Chondrocyte (in vitro differentiated cells): ENCODE results near the gene PRKD1. TPM values are rescaled to one million over a fixed set of nuclear protein-coding genes. Genes with fewer than 3 reads are reported as not detected.
A peak's percentile ranks its signal among the peaks of the same experiment; 100 is the strongest.

Experiments
- DNase-seq: peaks from one replicate; pipeline ENCODE4 v3.0.0; 2021; ENCODE audit warnings: mixed read lengths, low spot score
- H3K27ac Mint-ChIP-seq: one replicate; pipeline ENCODE4 v1.8.0; 2021; ENCODE audit warnings: mild to moderate bottlenecking, moderate library complexity, mixed read lengths; ENCODE audit not compliant: unreplicated experiment
- H3K27me3 Mint-ChIP-seq: 2 replicates; pipeline ENCODE4 v1.8.0; 2021; ENCODE audit warnings: low read depth, mixed read lengths
- H3K36me3 Mint-ChIP-seq: 2 replicates; pipeline ENCODE4 v1.8.0; 2021; ENCODE audit warnings: low read depth, mixed read lengths
- H3K4me1 Mint-ChIP-seq: 2 replicates; pipeline ENCODE4 v1.8.0; 2021; ENCODE audit warnings: low read depth, mild to moderate bottlenecking, mixed read lengths
- H3K4me3 Mint-ChIP-seq: one replicate; pipeline ENCODE4 v1.8.0; 2021; ENCODE audit warnings: mild to moderate bottlenecking, moderate library complexity, mixed read lengths; ENCODE audit not compliant: unreplicated experiment
- H3K9me3 Mint-ChIP-seq: 2 replicates; pipeline ENCODE4 v1.8.0; 2021; ENCODE audit warnings: low read depth, mixed read lengths
- CTCF ChIP-seq: fragments of 200-600 bp; sonication (generic); IDR thresholded peaks from 2 replicates; pipeline ENCODE4 v1.5.0; 2021; ENCODE audit warnings: antibody characterized with exemption, mild to moderate bottlenecking, moderate library complexity
- total RNA-seq: library from RNA; stranded (reverse); gene quantifications from 3 replicates; pipeline ENCODE4 v1.2.1, GENCODE V29; 2021

Gene PRKD1
- total RNA-seq, 1 donor from 2014 or later: 11.1 TPM

DNA sequence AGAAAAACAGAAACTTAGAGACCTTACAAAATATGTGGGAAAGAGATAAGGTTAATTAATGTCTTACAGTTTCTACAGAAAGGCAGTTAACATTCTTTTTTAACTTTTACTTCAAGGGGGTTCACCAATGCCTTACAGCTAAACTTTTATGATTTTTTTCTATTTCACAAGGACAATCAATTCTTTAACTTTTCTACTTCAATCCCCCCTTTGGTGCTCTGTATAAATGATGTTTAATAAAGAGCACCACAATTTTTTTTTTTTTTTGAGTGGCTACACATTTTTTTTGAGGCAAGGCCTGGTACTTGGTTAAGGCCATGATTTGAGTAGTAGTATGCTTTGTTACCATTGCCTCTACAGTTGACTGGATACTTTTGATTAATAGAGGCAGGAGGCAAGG, 279.6 kb downstream of the PRKD1 start:
- TF ChIP-seq CTCF: no peak
- Mint-ChIP-seq H3K9me3 (peaks cover 37% of the 10 kb centered on the region), H3K27me3 (no peaks in the 10 kb centered on the region), H3K4me1 (peaks cover 34% of the 10 kb centered on the region), H3K27ac (no peak overlapping the region), H3K4me3 (no peak overlapping the region), H3K36me3 (peaks cover 26% of the 10 kb centered on the region)
- DNase-seq: no peak

DNA sequence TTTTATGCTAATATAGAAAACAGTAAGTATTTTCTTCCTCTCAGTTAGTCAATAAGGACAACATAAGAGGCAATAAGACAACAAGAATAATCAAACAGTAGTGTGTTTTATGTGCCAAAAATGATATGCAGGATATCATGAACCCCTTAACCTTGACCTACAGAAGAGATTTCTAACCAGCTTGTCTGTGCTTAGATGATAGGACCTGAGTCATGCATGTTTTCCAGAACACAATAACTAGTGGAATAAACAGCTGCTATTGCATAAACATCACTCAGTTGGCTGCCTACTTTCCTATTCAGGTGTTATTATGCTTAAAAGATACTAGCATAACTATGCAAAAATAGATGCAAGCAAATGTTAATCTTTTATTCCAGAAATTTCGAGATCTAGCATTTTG, 282.5 kb downstream of the PRKD1 start:
- H3K4me1 Mint-ChIP-seq: peaks cover 14% of the 10 kb centered on the region
- H3K9me3 Mint-ChIP-seq: peaks cover 35% of the 10 kb centered on the region
- DNase-seq: no peak
- H3K36me3 Mint-ChIP-seq: peaks cover 25% of the 10 kb centered on the region
- no peak for TF ChIP-seq CTCF
- H3K4me3 Mint-ChIP-seq: no peak overlapping the region
- H3K27ac Mint-ChIP-seq: no peak overlapping the region
- no peaks in the 10 kb centered on the region for H3K27me3 Mint-ChIP-seq

- H3K27ac Mint-ChIP-seq: no peak overlapping the region
- no peak for DNase-seq
- H3K4me1 Mint-ChIP-seq: peaks cover 14% of the 10 kb centered on the region
Measured at GRCh38 chr14:29643433-29644211, 284.0 kb downstream of the PRKD1 start.

DNA sequence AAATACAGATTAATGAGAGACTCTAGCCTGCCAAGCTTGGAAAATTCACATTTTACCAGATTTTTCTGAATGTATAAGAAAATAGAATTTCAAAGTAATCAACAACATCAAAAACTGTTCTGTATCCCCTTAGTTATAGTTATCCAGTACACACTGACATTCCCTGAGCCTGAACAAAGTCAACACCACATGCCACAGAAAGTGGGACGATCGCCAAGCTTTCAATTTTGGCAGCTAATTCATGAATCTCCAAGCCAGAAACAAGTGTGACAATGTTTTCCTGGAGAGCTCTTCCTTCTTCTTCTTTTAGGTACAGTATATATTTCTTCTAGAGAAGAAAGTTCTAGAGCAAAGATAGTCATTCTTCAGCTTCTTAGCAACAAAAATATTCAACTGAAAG, 290.2 kb downstream of the PRKD1 start:
- H3K4me3 Mint-ChIP-seq: no peak overlapping the region

More at GRCh38 chr14:29643433-29644211, 284.0 kb downstream of the PRKD1 start:
- H3K9me3 Mint-ChIP-seq: peaks cover 25% of the 10 kb centered on the region
- H3K27me3 Mint-ChIP-seq: no peaks in the 10 kb centered on the region
- H3K4me3 Mint-ChIP-seq: no peak overlapping the region
- H3K36me3 Mint-ChIP-seq: peaks cover 14% of the 10 kb centered on the region
- no peak for TF ChIP-seq CTCF

DNA sequence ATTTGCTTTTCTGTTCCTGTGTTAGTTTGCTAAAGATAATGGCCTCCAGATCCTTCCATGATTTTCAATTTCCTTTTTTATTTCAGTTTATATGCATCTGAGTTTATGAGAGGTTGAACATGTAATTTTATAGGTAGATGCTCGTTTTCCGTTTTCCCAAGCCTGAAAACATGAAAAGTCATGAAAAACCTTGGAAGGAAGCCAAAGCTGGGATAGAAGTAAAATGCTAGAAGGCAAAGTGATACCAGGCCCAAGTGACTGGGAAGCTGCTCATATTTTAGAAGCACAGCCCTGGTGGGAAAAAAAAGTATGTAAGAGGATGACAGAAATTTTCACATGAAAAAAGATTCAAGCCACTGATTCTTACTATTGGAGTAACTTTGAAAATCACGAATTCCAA, 290.8 kb downstream of the PRKD1 start:
- H3K27me3 Mint-ChIP-seq: no peaks in the 10 kb centered on the region
- H3K9me3 Mint-ChIP-seq: no peaks in the 10 kb centered on the region
- no peak for TF ChIP-seq CTCF
- DNase-seq: no peak
- no peak overlapping the region for H3K4me3 Mint-ChIP-seq
- H3K36me3 Mint-ChIP-seq: peaks cover 2% of the 10 kb centered on the region
- H3K4me1 Mint-ChIP-seq: peaks cover 15% of the 10 kb centered on the region
- peak overlapping the region; percentile 14 for H3K27ac Mint-ChIP-seq

More for the DNA sequence above, 290.2 kb downstream of the PRKD1 start:
- no peak for DNase-seq
- Mint-ChIP-seq H3K36me3 (peaks cover 2% of the 10 kb centered on the region), H3K4me1 (peaks cover 15% of the 10 kb centered on the region), H3K27ac (no peak overlapping the region), H3K9me3 (no peaks in the 10 kb centered on the region), H3K27me3 (no peaks in the 10 kb centered on the region)
- TF ChIP-seq CTCF: no peak
